Duodenal mucosa (tissue), 2 donors: ENCODE results near the gene SNED1.
A peak's percentile ranks its signal among the peaks of the same experiment; 100 is the strongest.
"Not testable (repeated sequence)": the region's sequence is repeated elsewhere in the genome, so short reads cannot be mapped to it uniquely, and the experiment has no call there.

ENCODE experiments used
- H3K27ac ChIP-seq: one replicate; pipeline ENCODE4 v1.7.0; 2013; ENCODE audit warnings: low read depth, low read length
- H3K27me3 ChIP-seq, 2 donors: one replicate each; pipeline ENCODE4 v1.7.0; 2013; ENCODE audit warnings: low read length in 2 of 2, control low read depth in 1 of 2; ENCODE audit not compliant: insufficient read depth in 2 of 2, control insufficient read depth in 1 of 2
- H3K36me3 ChIP-seq, 2 donors: one replicate each; pipeline ENCODE4 v1.7.0; 2013; ENCODE audit warnings: low read length in 2 of 2, control low read depth in 1 of 2; ENCODE audit not compliant: insufficient read depth in 2 of 2, control insufficient read depth in 1 of 2
- H3K4me1 ChIP-seq, 2 donors: one replicate each; pipeline ENCODE4 v1.7.0; 2013; ENCODE audit warnings: low read length in 2 of 2, control low read depth in 1 of 2; ENCODE audit not compliant: insufficient read depth in 2 of 2, control insufficient read depth in 1 of 2
- H3K4me3 ChIP-seq, 2 donors: one replicate each; pipeline ENCODE4 v1.7.0; 2013; ENCODE audit warnings: low read length in 2 of 2, low read depth in 1 of 2
- H3K9ac ChIP-seq, 2 donors: one replicate each; pipeline ENCODE4 v1.7.0; 2013; ENCODE audit warnings: low read length in 2 of 2, low read depth in 1 of 2
- H3K9me3 ChIP-seq, 2 donors: one replicate each; pipeline ENCODE4 v1.7.0; 2013; ENCODE audit warnings: low read length in 2 of 2, control low read depth in 1 of 2; ENCODE audit not compliant: control insufficient read depth in 1 of 2

Gene SNED1

DNA sequence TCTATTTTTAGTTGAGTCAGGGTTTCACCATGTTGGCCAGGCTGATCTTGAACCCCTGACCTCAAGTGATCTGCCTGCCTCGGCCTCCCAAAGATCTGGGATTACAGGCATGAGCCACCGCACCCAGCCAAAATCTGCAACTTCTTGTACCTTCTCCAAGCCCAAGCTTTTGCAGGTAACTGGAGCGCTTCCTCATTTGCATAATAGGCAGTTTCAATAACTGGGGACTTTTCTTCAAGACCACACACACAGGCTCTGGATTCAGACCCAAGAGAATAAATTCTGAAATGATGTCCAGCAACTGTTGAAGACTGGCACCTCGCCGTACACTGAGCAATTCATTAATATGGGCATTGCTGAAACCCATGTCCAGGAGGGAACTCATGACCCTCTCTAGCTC is 100.8 kb downstream of the SNED1 start:
- H3K4me1 ChIP-seq, result peaks cover 25 to 31% of the 10 kb centered on the region in 2 donors
- H3K4me3 ChIP-seq, result no peak overlapping the region

DNA sequence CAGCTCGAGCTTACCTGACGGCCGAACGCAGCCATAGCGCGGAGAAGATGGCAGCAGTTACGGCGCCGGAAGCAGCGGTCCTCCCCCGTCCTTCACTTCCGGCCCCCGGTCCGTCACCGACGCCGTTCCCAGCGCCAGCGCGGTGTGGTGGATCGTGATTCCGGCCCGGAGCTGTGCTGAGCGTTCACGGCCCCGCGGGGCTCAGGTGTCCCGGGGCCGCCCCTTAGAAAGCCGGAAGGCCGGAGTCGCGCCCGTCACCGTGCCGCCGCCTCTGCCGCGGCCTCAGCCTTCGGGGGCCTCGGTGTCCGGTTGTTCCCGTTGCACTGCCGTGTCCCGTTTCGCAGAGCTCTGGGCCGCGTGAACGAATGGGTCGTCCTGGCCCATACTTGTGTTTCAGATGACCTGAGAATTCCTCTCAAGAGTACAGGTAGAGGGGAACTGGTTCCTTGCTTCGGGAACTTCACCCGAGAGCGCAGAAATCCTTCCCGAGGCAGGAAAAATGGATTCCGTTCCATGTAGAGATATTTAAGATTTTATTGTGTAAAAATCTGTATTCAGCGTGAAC is 103.9 kb downstream of the SNED1 start, which contains the start of gene MTERF4:
TSS of gene MTERF4 (minus strand) at position 49 of the 565 bp plus-strand sequence. CDS start at position 35, 14 bp downstream.
- peak within 1 kb of the TSS; percentile 83 for H3K27ac ChIP-seq
- H3K9ac ChIP-seq, result peak within 1 kb of the TSS; percentile 93 to 96
- peaks cover 4 to 30% of the 10 kb centered on the region in 2 donors for H3K36me3 ChIP-seq
- H3K4me3 ChIP-seq, result peak within 1 kb of the TSS; percentile 84 to 92
- H3K4me1 ChIP-seq, result peaks cover 25 to 31% of the 10 kb centered on the region in 2 donors
- H3K27me3 ChIP-seq, result no peaks in the 10 kb centered on the region
- H3K9me3 ChIP-seq, result no peaks in the 10 kb centered on the region

More for the DNA sequence above, 100.8 kb downstream of the SNED1 start:
- no peaks in the 10 kb centered on the region for H3K27me3 ChIP-seq
- H3K27ac ChIP-seq, result no peak overlapping the region
- H3K9ac ChIP-seq, result no peak overlapping the region
- H3K36me3 ChIP-seq, result peaks cover 25 to 58% of the 10 kb centered on the region in 2 donors
- no peaks in the 10 kb centered on the region for H3K9me3 ChIP-seq

DNA sequence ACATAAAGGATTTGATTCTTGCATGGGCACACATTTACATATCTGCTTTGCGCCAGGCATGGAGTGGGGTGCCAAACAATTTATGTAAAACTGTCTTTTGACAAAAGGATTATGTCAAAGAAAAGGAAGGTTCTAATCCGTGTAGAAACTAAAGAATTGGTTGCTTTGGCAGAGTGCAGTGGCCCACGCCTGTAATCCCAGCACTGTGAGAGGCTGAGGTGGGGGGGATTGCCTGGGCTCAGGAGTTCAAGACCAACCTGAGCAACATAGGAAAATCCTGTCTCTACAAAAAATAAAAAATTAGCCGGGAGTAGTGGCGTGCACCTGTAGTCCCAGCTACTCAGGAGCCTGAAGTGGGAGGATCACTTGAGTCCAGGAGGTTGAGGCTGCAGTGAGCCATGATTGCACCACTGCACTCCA is 104.8 kb downstream of the SNED1 start:
- peaks cover 0 to 25% of the 10 kb centered on the region in 2 donors for H3K36me3 ChIP-seq
- H3K4me1 ChIP-seq, result peaks cover 26 to 31% of the 10 kb centered on the region in 2 donors
- peak overlapping the region; percentile 93 to 96 for H3K9ac ChIP-seq
- H3K4me3 ChIP-seq, result peak overlapping the region; percentile 84 to 92
- no peak overlapping the region for H3K27ac ChIP-seq
- H3K27me3 ChIP-seq, result no peaks in the 10 kb centered on the region
- H3K9me3 ChIP-seq, result no peaks in the 10 kb centered on the region

DNA sequence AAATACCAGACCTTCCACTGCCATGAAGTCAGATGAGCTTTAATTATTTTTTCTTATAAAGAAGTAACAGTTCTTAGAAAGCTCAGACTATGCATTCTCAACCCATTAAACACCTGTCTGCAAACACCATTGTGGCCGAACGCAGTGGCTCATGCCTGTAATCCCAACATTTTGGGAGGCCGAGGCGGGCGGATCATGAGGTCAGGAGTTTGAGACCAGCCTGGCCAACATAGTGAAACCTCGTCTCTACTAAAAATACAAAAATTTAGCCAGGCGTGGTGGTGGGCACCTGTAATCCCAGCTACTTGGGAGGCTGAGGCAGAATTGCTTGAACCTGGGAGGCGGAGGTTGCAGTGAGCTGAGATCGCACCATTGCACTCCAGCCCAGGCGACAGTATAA is 106.2 kb downstream of the SNED1 start:
- peaks cover 23 to 32% of the 10 kb centered on the region in 2 donors for H3K4me1 ChIP-seq
- H3K9ac ChIP-seq, H3K27ac ChIP-seq, H3K9me3 ChIP-seq, H3K27me3 ChIP-seq, H3K4me3 ChIP-seq: not testable (repeated sequence)
- H3K36me3 ChIP-seq, result peaks cover 0 to 16% of the 10 kb centered on the region in 2 donors

DNA sequence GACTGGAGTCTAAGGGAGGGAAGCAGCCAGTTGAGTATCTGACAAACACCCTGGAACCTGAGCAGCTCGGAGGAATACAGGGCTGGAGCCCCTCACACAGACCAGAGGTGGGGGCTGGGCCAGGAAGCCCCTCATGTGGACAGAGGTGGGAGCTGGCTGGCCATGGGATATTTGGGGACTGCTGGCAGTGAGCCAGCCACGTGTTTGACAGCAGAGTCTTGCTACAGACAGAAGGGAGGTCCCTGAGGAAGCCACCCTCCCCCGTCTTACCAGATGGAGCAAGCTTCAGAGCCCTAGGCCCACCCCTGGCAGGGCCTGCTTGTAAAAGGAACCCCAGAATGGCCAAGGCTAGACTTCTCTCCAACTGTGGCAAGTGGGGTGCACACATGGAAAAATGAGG is 107.2 kb downstream of the SNED1 start:
- Histone ChIP-seq H3K27me3 (no peaks in the 10 kb centered on the region), H3K9me3 (no peaks in the 10 kb centered on the region), H3K9ac (no peak overlapping the region), H3K4me1 (peaks cover 20 to 23% of the 10 kb centered on the region in 2 donors), H3K27ac (no peak overlapping the region), H3K36me3 (peaks cover 0 to 8% of the 10 kb centered on the region in 2 donors), H3K4me3 (no peak overlapping the region)

DNA sequence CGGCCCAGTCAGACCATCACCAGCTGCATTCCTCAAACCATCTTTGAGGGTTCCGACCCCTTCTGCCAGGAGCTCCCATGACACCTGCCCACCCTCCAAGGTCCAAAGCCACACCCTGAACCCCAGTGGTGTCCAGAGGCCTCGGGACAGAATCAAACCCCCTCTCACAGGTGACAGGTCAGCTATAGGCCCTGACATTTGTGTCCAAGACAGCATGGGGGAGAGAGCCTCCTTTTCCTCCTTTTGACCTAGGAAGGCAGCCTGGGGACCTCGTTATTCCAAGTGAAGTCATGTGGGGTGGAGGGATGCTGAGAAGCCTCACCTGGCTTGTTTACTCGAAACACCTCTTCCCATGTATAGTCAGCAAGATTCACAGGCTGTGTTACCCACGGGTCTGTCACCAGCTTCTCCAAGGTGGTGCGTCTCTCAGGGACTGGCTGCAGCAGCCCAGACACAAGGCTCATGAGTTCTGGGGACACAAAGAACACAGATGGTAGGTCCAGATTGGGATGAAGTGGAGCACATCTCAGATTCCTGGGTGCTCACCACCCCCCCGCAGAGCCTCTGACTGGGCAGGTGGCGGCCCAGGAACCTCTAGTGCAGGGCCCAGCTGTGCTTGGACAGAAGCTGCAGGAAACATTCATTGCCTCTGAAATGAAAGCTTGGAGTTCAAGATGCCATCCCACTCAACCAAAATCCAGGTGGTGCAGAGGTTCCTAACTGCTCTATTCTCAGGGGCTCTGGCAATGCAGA is 108.8 kb downstream of the SNED1 start:
- no peak overlapping the region for H3K4me3 ChIP-seq
- H3K4me1 ChIP-seq, result peaks cover 12 to 14% of the 10 kb centered on the region in 2 donors
- H3K27ac ChIP-seq, result no peak overlapping the region
- no peaks in the 10 kb centered on the region for H3K27me3 ChIP-seq
- H3K9ac ChIP-seq, result no peak overlapping the region
- H3K36me3 ChIP-seq, result peaks cover 0 to 8% of the 10 kb centered on the region in 2 donors
- H3K9me3 ChIP-seq, result no peaks in the 10 kb centered on the region

DNA sequence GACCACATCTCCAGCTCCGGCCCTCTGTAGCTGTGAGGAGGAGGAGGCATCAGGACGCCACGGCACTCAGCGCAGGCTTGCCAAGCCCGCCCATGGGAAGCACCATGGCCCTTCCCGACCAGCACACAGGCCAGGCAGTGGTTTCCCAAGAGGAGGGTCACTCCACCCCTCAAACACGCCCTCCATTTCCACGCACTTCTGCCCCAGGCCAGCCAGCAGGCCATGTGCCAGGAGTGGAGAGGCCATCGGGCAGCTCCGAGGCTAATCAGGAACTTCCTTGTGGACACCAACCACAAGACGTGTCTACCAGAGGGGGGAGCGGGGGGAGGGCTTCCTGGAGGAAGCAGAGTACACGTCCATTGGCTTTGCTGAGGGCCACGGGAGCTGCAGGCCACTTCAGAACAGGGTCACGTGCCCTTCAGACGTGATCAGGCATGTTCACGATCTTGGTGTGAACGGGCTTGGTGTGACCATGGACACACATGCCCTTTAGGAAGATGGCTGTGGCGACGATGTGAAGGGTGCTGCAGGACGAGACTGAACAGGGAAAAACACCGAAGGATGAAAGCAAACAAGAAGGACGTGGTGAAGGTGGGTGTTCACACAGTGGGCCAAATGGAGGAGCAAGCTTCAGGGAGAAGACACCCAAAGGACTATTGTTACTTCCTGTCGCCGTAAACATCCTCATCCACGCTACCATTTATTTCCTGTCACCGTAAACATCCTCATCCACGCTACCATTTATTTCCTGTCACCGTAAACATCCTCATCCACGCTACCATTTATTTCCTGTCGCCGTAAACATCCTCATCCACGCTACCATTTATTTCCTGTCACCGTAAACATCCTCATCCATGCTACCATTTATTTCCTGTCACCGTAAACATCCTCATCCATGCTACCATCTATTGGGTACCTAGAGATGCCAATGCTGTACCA is 110.1 kb downstream of the SNED1 start:
- Histone ChIP-seq H3K27ac (no peak overlapping the region), H3K36me3 (peaks cover 0 to 13% of the 10 kb centered on the region in 2 donors), H3K9ac (no peak overlapping the region), H3K4me3 (peak overlapping the region in 1 of 2 donors; percentile 44), H3K9me3 (no peaks in the 10 kb centered on the region), H3K4me1 (peaks cover 5 to 7% of the 10 kb centered on the region in 2 donors), H3K27me3 (no peaks in the 10 kb centered on the region)

DNA sequence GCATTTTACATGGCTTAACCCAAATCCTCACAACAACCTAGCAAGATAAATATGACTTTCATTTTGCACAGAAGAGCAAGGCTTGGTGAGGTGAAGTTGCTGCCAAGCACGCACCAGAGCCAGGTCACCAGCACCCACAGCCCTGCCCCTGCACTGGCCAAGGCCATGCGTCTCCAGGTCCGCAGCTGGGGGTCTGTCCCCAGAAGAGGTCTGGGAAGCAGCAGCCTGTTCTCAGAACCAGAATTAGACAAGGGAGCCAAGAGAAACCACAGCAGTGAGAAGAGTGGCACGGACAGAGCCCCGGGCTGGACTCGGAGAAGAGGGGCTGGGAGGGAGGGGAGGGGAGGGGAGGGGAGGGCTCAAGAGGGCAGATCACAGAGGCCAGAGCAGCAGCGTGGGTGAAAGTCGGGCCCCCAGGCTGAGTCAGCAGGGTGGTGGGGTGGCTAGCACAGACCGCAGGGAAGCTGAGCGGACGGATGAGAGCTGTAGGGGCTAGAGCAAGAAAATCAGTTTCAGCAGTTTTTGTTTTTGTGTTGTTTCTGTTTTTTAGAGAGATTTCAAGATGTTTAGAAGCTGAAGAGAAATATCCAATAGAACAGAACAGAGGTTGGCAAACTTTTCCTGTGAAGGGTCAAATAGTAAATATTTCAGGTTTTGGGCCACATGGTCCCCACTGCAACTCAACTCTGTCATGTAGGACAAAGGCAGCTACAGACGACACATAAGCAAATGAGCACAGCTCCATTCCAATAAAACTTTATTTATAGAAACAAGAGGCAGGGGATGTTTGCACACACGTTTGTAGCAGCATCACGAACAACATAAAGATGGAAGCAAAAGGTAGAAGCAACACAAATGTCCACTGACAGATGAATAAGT is 111.0 kb downstream of the SNED1 start:
- H3K4me1 ChIP-seq, result peaks cover 3 to 6% of the 10 kb centered on the region in 2 donors
- H3K36me3 ChIP-seq, result peaks cover 0 to 13% of the 10 kb centered on the region in 2 donors
- H3K4me3 ChIP-seq, result peak overlapping the region in 1 of 2 donors; percentile 44
- H3K27me3 ChIP-seq, result no peaks in the 10 kb centered on the region
- no peaks in the 10 kb centered on the region for H3K9me3 ChIP-seq
- no peak overlapping the region for H3K9ac ChIP-seq
- peak overlapping the region; percentile 59 for H3K27ac ChIP-seq

DNA sequence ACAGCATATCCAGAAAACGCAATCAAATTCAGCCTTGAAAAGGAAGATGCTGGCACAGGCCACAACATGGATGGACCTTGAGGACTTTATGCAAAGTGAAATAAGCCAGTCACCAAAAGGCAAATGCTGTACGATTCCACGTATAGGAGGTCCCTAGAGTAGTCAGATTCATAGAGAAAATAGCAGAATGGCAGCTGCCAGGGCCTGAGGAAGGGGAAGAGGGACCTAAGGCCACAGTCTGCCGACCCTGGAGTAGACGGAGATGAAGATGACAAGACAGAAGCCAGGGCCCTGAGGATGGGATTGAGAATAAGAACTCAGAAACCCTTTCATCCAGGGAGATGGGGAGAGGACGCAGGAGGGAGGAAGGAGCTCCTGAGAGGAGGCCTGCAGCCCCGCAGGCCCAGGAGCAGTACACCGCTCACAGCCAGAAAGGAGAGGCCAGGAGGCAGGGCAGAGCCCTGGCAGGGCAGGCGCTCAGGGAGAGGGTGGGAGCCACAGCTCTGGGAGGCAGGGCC is 111.7 kb downstream of the SNED1 start:
- Histone ChIP-seq H3K4me3 (no peak overlapping the region), H3K4me1 (peaks cover 3 to 6% of the 10 kb centered on the region in 2 donors), H3K9me3 (no peaks in the 10 kb centered on the region), H3K27ac (no peak overlapping the region), H3K36me3 (peaks cover 0 to 18% of the 10 kb centered on the region in 2 donors), H3K9ac (no peak overlapping the region), H3K27me3 (no peaks in the 10 kb centered on the region)
